Activated CD4-positive, alpha-beta T cell treated with anti-CD3 and anti-CD28 coated beads, Interleukin-2, amount 50 U/mL, for 4 hours (primary cell): ENCODE results near the gene BTD.

Experiments
- DNase-seq, 2 experiments: peaks; one replicate each; pipeline ENCODE4 v3.0.0-alpha.2; 2020

The BTD gene

DNA sequence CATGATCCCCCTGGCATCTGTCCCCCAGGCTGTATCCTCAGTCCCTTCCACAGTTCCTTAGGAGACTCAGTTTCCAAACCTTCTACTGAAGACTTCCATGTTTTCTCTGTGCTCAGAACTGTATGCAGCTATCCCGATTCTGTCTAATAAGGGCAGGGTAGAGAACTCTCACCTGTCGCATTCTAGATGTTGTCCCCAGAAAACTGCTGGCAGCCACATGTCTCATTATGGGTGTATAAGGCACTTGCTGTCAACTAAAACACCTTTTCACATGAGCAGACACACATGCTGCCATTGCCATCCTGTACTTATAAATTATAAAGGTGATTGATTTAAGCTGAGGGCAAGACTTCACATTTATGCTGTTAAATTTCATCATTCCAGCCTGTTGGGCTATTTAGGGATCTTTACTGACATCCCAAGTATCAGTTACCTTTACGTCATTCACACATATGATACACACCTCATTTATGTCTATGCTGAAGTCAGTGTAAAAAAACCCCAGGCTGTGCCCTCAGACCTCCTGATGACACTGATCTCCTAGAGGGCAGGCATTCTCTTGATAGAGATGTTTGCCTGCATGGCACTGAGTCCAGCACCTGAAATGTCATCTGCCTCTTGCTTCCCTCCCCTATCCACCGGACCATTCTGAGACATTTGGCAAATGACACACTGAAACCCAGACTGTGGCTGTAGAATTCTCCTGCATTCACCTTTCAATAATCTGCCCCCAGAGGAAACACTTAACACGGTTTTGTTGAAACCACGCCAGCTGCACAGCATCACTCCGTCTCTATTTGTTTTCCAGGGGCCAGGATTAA lies 35.8 kb downstream of the BTD start:
- DNase-seq = no peak

GRCh38 chr3:15638193-15638890 lies 36.8 kb downstream of the BTD start:
- DNase-seq = no peak

DNA sequence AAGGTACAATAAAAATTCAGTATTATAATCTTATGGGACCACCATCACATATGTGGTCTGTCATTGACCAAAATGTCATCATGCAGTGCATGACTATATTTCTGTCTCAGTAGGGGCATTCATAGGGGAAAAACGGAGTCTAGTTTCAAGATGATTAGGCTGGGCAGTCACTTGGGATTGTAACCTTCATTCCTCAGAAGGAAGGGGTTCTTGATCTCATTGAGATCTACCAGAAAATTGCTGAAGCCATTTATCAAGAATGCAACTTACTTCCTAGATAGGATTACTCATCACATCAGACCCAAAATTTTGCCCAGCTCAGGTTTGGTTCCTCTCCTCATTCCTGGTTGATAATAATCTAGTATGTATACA lies 37.3 kb downstream of the BTD start:
- DNase-seq = no peak

- no peak for DNase-seq
Observed at GRCh38 chr3:15645246-15645645, 43.7 kb downstream of the BTD start.

DNA sequence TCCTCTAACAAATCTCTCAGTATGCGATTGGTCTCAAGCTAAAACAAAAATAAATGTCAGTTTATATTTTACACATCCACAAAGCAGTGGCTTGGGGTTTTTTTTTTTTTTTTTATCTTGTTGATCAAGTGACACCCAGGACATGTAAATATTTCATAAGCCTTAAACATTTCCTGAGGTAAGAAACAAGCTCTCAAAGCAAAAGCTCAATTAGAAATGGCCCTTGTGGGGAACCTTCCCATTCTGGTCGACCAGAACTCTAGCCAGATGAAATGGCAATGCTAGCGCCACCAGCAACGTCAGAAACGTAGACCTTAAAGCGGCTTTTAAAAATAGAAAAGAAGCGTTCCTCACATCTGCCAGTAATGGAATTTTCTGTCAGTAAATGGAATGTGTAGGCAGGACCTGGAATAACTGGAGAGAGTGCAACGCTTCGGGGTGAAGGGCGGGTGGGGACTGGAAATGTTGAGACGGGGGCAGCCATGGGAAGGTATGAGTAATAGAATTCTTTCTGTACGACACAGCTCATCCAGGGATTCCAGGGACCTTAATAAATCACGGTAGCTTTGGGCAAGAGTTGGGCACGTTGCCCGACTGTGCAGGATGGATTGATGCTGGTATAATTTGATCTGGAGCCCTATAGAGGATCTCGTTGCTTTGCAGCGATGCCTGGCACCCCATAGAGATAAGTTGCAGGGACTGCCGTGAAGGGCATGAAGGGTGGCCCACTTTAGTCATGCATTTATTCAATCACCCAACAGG lies 44.4 kb downstream of the BTD start:
- no peak for DNase-seq

DNA sequence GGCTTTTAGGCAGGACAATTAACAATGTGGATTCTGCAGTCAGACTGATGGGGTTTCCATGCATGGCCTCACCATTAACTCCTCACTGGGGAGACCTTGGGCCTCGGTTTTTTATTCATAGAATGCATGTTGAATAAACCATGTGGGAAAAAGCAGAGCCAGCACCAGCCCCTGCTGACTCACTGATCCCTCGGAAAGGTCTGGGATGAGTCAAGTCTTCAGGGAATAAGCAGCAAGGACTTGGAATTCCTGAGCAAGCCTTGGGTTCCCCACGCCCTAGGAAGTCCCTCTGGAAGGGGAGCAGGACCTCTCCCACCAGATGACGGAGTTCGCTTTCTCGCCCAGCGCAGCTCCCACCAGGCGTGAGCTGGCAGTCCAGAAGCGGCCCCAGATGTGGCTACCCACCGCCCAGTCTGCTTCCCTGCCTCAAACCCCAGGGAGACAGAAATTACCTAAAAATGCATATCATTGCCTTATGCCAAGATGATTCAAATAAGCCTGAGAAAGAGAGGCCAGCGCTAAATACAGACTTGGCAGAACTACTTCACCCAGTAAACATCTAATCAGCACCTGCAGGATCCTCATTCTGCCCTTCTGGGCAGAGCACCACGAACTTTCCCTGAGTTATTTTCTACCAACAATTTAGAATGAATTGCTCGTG lies 45.4 kb downstream of the BTD start:
- no peak for DNase-seq

DNA sequence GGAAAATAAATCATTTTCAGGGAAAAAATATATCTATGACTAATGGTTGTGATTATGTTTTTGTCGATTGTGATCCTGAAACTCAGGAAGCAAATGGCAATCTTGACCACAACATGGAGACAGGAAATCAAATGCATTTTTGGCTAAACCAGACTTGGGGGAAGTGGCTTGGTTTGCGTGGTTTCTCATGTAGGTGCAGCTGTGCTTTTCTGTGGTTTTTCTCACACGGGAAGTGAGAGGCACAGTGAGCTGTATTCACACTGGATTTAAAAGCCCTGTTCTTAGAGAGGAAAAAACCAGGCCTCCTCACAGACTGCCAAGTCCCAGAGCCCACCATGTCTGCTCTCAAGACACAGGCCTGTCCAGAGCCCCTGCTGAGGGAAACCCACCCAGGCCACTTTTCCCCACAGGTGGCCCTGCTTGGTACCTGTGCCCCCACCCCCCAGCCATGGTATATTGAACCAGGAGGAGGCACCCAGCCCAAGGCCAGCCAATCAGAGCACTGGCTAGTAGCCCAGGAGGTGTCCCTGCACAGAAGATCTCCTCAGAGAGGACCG lies 46.1 kb downstream of the BTD start:
- DNase-seq = peak; percentile 20 to 26

- DNase-seq = no peak
Observed at GRCh38 chr3:15649341-15649740, 47.8 kb downstream of the BTD start.

DNA sequence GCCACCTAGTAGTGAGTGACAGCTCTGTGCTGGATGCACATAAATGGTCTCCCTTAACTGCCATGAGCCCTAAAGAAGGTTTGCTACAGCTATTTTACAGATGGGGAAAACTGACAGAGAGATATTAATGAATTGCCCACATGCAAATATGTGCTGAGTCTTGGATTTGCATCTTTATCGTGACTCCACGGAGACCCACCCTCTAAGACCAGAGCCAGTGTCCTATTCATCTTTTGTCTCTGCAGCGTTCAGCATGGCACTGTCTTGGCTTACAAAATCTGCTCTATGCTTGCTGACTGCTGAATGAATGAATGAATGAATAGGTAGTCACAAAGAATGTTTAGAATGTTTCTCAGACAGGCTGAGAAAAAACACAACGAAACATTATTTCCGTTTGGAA lies 48.3 kb downstream of the BTD start:
- DNase-seq = no peak

DNA sequence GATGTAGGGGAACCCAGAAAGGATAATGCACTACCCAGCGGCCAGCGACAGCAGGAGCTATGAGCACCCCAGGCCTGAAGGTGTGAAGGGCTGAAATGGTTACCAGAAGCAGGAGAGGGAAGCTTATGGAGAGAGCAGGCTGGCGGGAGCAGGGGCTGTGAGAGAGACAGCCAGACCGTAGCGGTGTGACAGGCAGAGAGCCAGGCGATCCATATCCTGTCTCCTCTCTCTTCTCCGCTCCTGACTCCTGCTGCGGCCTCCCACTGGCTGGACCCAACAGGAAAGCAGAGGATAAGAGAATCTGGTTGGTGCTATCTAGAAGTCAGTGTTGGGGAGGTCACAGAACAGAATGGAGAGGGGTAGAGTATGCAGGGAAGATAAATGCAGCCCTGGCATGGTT lies 49.9 kb downstream of the BTD start:
- no peak for DNase-seq

DNA sequence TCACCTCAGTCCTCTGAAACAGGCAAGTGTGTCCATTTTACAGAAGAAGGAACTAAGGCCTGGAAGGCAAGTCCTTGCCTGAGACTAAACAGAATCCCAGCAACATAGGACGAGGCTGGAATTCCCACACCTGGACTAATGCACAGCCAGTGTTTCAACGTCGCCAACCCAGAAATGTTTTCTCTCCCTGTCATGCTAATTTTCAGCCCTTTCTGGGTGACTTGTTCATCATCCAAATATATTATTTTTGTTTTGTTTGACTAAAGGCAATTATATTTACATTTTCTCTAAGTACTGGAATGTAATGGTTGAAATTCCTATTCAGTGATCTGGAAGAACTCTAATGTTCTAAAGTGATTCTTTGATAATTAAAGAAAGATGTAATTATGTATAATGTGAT lies 51.8 kb downstream of the BTD start:
- no peak for DNase-seq

DNA sequence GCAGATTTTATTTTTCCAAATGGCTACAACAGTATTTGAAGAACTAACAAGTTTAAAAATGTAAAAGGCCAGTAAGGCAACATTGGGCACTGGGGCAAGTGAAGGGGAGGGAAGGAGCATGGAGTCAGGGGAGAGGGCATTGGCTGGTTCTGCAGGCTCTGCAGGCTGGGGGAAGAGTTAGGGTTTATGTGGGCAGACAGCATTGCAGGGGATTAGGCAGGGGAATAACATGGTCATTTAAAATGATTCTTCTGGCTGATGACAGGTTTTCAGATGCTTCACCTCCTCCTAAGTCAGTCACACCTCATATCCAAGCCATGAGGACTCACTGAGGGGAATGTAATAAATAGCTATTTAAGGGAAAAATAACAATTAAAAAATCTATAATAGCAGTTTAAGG lies 52.6 kb downstream of the BTD start:
- no peak for DNase-seq

DNA sequence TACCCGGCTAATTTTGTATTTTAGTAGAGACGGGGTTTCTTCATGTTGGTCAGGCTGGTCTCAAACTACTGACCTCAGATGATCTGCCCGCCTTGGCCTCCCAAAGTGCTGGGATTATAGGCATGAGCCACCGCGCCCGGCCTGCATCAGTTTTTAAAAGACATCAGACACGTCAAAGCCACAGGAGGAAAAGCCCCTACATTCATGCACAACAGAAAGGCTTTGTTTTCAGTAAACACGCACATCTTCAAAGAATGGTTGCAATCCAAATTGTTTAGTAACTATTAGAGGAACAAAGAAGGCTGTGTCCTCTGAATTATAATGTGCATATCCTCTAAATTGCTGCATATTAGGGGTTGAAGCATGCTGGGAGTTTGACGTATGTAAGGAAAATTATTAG lies 53.3 kb downstream of the BTD start:
- DNase-seq = no peak

DNA sequence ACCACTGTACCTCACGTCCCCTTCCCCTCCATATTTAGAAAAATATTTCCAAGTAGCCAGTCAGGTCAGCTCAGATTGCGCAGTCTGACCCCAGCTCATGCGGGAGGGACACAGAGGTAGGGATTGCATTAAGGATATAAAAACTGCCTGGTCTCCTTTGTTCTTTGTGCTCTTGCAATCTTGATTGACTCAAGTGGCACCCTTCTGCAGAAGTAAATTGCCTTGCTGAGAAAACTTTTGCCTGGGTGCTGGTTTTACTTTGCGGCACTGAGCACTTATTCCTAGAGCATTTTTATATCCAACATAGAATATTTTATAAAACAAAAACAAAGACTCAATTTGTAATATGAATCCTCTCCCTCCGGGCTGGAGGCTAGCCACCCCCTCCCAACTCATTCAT lies 54.8 kb downstream of the BTD start:
- no peak for DNase-seq

DNA sequence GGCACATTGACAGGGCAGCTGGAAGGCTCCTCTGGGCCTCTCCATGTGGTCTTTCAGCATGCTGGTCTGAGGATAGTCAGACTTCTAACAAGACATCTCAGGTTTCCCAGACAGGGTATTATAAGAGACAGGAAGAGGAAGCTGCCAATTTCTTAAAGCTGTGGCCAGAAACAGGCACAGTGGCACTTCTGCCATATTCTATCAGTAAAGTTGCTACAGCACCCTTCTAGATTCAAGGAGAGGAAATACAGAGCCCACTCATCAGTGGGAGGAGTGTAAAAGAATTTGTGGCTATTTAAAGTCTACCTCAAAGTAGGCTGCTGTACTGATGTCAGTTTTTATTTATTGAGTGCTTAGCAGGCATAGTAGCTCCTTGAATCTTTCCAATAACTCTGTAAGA lies 55.5 kb downstream of the BTD start:
- DNase-seq = no peak

DNA sequence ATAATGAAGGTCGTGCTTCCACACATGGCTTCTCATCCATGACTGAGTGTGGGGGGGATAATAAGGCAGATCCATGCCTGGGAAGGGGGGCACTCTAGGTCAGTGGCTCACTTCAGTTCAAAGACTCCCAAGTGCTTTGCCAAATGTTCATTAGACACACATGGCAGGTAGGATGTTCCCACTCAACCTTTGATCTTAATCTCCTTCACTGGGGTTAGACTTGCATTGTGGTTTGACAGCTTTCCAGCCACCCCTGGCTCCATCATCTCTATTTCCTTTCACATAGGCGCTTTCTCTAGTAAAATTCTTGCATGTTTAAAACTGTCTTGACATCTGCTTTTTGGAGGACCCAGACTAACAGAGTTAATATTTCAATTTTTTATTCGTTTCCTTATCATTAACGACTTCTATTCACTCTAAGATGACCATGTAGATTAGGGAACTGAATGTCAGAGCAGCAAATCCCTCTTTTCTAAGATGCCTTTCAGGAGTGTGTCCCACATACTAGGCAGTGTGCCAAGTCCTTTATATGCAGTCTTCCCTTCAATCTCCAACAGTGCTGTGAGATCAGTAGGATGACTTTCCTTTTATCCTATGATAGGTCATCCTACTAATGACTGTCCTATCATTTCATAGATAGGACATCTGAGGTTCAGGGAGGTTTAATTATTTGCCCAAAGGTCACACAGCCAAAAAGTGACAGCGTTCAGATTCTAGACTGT lies 57.9 kb downstream of the BTD start:
- no peak for DNase-seq

DNA sequence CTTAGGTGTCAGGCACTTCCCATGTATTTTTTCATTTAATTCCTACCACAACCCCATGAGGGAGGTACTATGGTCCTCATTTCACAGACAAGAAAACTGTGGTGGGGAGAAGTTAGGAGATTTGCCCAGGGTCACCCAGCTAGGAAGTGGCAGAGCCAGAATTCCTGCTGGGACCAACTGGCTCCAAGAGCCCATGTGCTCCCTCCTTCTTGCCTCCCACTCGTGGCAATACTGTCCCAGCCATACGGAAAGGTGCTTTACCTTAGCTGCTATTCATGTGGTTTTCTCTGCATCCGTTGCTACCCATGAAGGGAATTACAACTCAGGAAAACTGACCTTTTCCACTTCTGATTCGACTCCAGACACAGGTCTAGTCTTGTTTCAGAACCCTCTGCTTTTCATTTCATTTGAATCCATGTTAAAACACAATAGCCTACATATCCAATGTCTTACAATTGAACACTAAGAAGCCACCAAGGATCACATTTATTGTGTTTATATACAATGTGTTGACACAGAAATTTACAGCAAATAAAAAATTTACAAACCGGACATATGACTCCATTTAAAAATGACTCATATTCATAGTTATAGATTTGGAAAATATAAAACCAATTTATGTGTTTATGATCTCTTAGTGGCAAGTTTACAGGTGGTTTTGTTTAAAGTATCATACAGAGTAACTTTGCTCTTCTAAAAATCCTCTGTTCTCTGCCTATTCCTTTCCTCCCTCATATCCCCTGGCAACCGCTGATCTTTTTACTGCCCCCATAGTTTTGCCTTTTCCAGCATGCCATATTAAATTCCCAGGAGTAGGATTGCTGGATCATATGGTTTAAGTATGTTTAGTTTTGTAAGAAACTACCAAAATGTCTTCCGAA lies 58.8 kb downstream of the BTD start:
- DNase-seq = no peak

DNA sequence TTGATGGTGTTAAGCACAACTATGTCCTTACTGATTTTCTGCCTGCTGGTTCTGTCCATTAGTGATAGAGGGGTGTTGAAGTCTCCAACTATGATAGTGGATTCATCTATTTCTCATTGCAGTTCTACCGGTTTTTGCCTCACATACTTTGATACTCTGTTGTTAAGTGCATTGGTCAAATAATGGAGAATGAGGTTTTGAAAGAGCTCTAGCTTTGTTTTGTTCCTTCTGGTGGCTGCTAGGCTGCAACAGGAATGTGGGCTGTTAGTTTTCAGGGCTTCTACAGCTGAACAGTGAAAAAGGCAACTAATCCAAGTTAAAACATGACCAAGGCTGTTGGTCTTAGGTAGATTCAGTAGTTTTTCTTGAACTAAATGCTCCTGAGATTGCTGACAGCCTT lies 62.6 kb downstream of the BTD start:
- no peak for DNase-seq

- no peak for DNase-seq
Observed at GRCh38 chr3:15665510-15666150, 64.1 kb downstream of the BTD start.

DNA sequence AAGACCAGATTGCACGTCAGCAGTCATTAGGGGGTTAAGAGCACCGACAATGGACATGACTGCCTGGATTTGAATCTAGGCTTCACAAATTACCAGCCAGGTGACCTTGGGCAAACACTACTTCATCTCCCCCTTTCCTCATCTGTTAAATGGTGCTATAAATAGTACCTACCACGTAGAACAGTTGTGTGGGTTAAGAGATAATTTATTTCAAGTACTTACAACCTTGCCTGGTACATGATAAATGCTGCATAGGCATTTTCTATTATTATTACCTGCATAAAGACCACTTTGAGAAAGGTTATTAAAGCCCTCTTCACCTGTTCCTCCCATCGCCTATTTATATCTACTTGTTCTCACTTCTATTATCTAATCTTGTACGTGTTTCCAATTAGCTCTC lies 64.7 kb downstream of the BTD start:
- DNase-seq = no peak

DNA sequence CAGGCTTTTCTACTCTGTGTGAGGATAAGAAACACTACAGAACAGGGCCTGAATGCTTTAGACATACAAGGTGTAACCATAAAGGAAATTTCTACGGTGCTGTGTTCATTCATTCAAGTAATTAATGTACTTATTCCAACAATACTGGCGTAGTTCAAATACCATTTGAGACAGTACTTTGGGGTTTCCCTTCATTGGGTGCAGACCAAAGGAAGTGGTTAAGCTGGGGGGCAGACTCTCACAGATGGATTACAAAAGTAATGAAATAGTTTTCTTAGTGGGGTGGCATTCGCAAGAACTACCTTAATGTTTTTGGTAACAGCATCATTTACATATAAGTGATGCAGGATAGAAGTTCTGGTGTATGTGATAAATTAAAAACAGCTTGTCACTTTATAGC lies 65.9 kb downstream of the BTD start:
- DNase-seq = no peak
